H1 (cell line): Measurements from ENCODE around the gene CCNK. TPM values are rescaled to one million over a fixed set of nuclear protein-coding genes. Genes with fewer than 3 reads are reported as not detected.

Experiments used
- CTCF ChIA-PET: fragments of 300-600 bp; sonication (Branson Sonifier 250); formaldehyde crosslinking; loops from one replicate; lab custom pipeline; 2021; ENCODE audit not compliant: partially characterized antibody; lab: Charles Lee
- POLR2A ChIA-PET: fragments of 300-600 bp; sonication (Branson Sonifier 250); formaldehyde crosslinking; loops from one replicate; lab custom pipeline; 2021; ENCODE audit warnings: inconsistent platforms; ENCODE audit not compliant: partially characterized antibody; lab: Charles Lee
- DNase-seq, 2 experiments: peaks; one replicate each; pipeline versions ENCODE4 v3.0.0 to v3.0.0-alpha.2; 2010 to 2022; ENCODE audit warnings: low spot score in 2 of 2, low read depth in 1 of 2, mixed read lengths in 1 of 2
- FAIRE-seq: peaks from 2 replicates; lab custom pipeline; 2011; peaks lifted over from hg19 to GRCh38; lab: Jason Lieb, UNC
- H2AFZ ChIP-seq: 2 replicates; pipeline ENCODE4 v1.8.1; 2012; ENCODE audit warnings: low read length, inconsistent platforms
- H2AK5ac ChIP-seq: 2 replicates; pipeline ENCODE4 v1.6.1; 2013; ENCODE audit warnings: low read depth, low read length
- H2BK120ac ChIP-seq: replicated peaks from 2 replicates; pipeline ENCODE3; 2013; ENCODE audit warnings: low read depth, low read length, inconsistent platforms
- H2BK12ac ChIP-seq: 2 replicates; pipeline ENCODE4 v1.6.1; 2013; ENCODE audit warnings: low read depth, low read length
- H2BK15ac ChIP-seq: 2 replicates; pipeline ENCODE4 v1.6.1; 2013; ENCODE audit warnings: low read length
- H2BK20ac ChIP-seq: 2 replicates; pipeline ENCODE4 v1.6.1; 2013; ENCODE audit warnings: low read length
- H2BK5ac ChIP-seq: 2 replicates; pipeline ENCODE4 v1.6.1; 2013; ENCODE audit warnings: low read depth, low read length
- H3K14ac ChIP-seq: 2 replicates; pipeline ENCODE4 v1.6.1; 2013; ENCODE audit warnings: inconsistent platforms; ENCODE audit not compliant: insufficient read length
- H3K18ac ChIP-seq: 2 replicates; pipeline ENCODE4 v1.6.1; 2013; ENCODE audit warnings: low read length; ENCODE audit errors: extremely low read depth
- H3K23ac ChIP-seq: 2 replicates; pipeline ENCODE4 v1.6.1; 2013; ENCODE audit warnings: inconsistent platforms; ENCODE audit not compliant: insufficient read length
- H3K23me2 ChIP-seq: 2 replicates; pipeline ENCODE4 v1.6.1; 2013; ENCODE audit warnings: low read depth, low read length
- H3K27ac ChIP-seq: 2 replicates; pipeline ENCODE4 v1.6.1; 2011; ENCODE audit warnings: low read depth, low read length, inconsistent platforms
- H3K27me3 ChIP-seq, 4 experiments: replicated peaks in 1 of 4; 1 replicate in 1 of 4; 2 replicates in 3 of 4; pipeline versions ENCODE4 v1.6.1 to v1.8.1; 2011 to 2013; ENCODE audit warnings: low read length in 3 of 4, mild to moderate bottlenecking in 3 of 4, inconsistent platforms in 2 of 4, mixed read lengths in 2 of 4, moderate library complexity in 1 of 4; ENCODE audit not compliant: control insufficient read depth in 3 of 4, insufficient read depth in 3 of 4; ENCODE audit errors: extremely low read depth in 1 of 4
- H3K36me3 ChIP-seq, 4 experiments: 2 replicates each; pipeline versions ENCODE4 v1.6.1 to v1.8.1; 2011 to 2013; ENCODE audit warnings: mild to moderate bottlenecking in 4 of 4, low read length in 3 of 4, moderate library complexity in 2 of 4, control low read depth in 1 of 4, inconsistent platforms in 1 of 4; ENCODE audit not compliant: insufficient read depth in 4 of 4, control insufficient read depth in 2 of 4
- H3K4ac ChIP-seq: replicated peaks from 2 replicates; pipeline ENCODE3; 2013; ENCODE audit warnings: low read length, low read depth, mixed read lengths, inconsistent platforms; ENCODE audit not compliant: insufficient read length
- H3K4me1 ChIP-seq, 4 experiments: replicated peaks in 1 of 4; 1 replicate in 1 of 4; 2 replicates in 3 of 4; pipeline versions ENCODE4 v1.6.1 to v1.8.1; 2011 to 2013; ENCODE audit warnings: low read length in 3 of 4, inconsistent platforms in 2 of 4, mixed read lengths in 1 of 4; ENCODE audit not compliant: insufficient read depth in 4 of 4, control insufficient read depth in 3 of 4
- H3K4me2 ChIP-seq, 2 experiments: 2 replicates each; pipeline versions ENCODE4 v1.6.1 to v1.8.1; 2011 to 2013; ENCODE audit warnings: low read depth in 2 of 2, low read length in 2 of 2, control low read depth in 1 of 2, inconsistent platforms in 1 of 2, mild to moderate bottlenecking in 1 of 2; ENCODE audit not compliant: insufficient read depth in 1 of 2
- H3K4me3 ChIP-seq, 4 experiments: fragments of 200-600, 300-600 bp in 1 of 4; sonication (generic), shearing (Covaris generic), sonication (Bioruptor Twin) in 1 of 4; 2 replicates each; pipeline versions ENCODE4 v1.5.1 to v1.8.1; 2011 to 2016; ENCODE audit warnings: low read length in 4 of 4, low read depth in 3 of 4, control low read depth in 2 of 4, inconsistent platforms in 2 of 4, mild to moderate bottlenecking in 2 of 4, mixed read lengths in 1 of 4, moderate library complexity in 1 of 4; ENCODE audit not compliant: insufficient read depth in 2 of 4; ENCODE audit errors: extremely low read depth in 1 of 4
- H3K56ac ChIP-seq: replicated peaks from 2 replicates; pipeline ENCODE3; 2013; ENCODE audit warnings: low read depth, mild to moderate bottlenecking, mixed read lengths, low read length, inconsistent platforms; ENCODE audit not compliant: insufficient read length
- H3K79me1 ChIP-seq: 2 replicates; pipeline ENCODE4 v1.6.1; 2013; ENCODE audit warnings: low read depth, low read length, control low read depth
- H3K79me2 ChIP-seq, 2 experiments: 2 replicates each; pipeline versions ENCODE4 v1.6.1 to v1.8.1; 2012 to 2013; ENCODE audit warnings: low read length in 2 of 2, mild to moderate bottlenecking in 2 of 2, inconsistent platforms in 1 of 2; ENCODE audit not compliant: insufficient read depth in 2 of 2, control insufficient read depth in 1 of 2
- H3K9ac ChIP-seq, 4 experiments: replicated peaks in 1 of 4; 1 replicate in 1 of 4; 2 replicates in 3 of 4; pipeline versions ENCODE4 v1.6.1 to v1.8.1; 2011 to 2013; ENCODE audit warnings: low read depth in 3 of 4, low read length in 3 of 4, control low read depth in 2 of 4, mild to moderate bottlenecking in 2 of 4, moderate library complexity in 2 of 4, inconsistent platforms in 1 of 4; ENCODE audit errors: extremely low read depth in 1 of 4
- H3K9me3 ChIP-seq, 2 experiments: 2 replicates each; pipeline versions ENCODE4 v1.6.1 to v1.8.1; 2012 to 2013; ENCODE audit warnings: mild to moderate bottlenecking in 2 of 2, moderate library complexity in 2 of 2, control low read depth in 1 of 2, inconsistent platforms in 1 of 2, low read depth in 1 of 2, low read length in 1 of 2, mixed read lengths in 1 of 2; ENCODE audit not compliant: insufficient read depth in 2 of 2
- H4K20me1 ChIP-seq, 2 experiments: replicated peaks in 1 of 2; 2 replicates each; pipeline versions ENCODE3 to v1.8.1; 2011 to 2013; ENCODE audit warnings: inconsistent platforms in 2 of 2, low read length in 2 of 2, mild to moderate bottlenecking in 1 of 2; ENCODE audit not compliant: insufficient read depth in 2 of 2, control insufficient read depth in 1 of 2
- H4K5ac ChIP-seq: 2 replicates; pipeline ENCODE4 v1.6.1; 2013; ENCODE audit warnings: low read length, low read depth, mixed read lengths, inconsistent platforms; ENCODE audit not compliant: insufficient read length
- H4K8ac ChIP-seq: 2 replicates; pipeline ENCODE4 v1.8.0; 2013; ENCODE audit warnings: mild to moderate bottlenecking, moderate library complexity, low read length, inconsistent platforms; ENCODE audit not compliant: insufficient read depth; ENCODE audit errors: extremely low read depth
- H4K91ac ChIP-seq: replicated peaks from 2 replicates; pipeline ENCODE3; 2013; ENCODE audit warnings: low read length, mixed read lengths, inconsistent platforms; ENCODE audit not compliant: insufficient read length
- HDAC6 ChIP-seq: IDR thresholded peaks from one replicate; pipeline ENCODE4 v1.7.1; 2012; ENCODE audit warnings: low read depth, mild to moderate bottlenecking, inconsistent platforms, low read length, moderate library complexity
- KDM5A ChIP-seq: fragments of 200-600 bp; IDR thresholded peaks from 2 replicates; pipeline ENCODE4 v1.7.1; 2012; ENCODE audit warnings: mild to moderate bottlenecking, low read length, inconsistent platforms, mixed read lengths
- WGBS, 2 experiments: shearing (Covaris generic) in 1 of 2; methylation state at CpG; one replicate each; pipeline versions ENCODE4 v1.1.6 to v1.1.7; 2013 to 2015; ENCODE audit warnings: low lambda C conversion rate in 2 of 2, mixed read lengths in 2 of 2, inconsistent platforms in 1 of 2, low coverage in 1 of 2, missing lambda C conversion rate in 1 of 2; ENCODE audit not compliant: insufficient replicate concordance in 2 of 2, insufficient coverage in 1 of 2, insufficient read length in 1 of 2; ENCODE audit errors: extremely low coverage in 1 of 2, missing lambda C conversion rate in 1 of 2; 5-methylcytosine and 5-hydroxymethylcytosine counted together
- polyA plus RNA-seq, 7 experiments: library from polyadenylated mRNA; depleted of rRNA in 3 of 7; stranded (reverse) in 5 of 7; unstranded in 2 of 7; fragments of >200 nt in 5 of 7; fragments of 200-250 nt in 2 of 7; gene quantifications; 1 replicate in 5 of 7; 2 replicates in 1 of 7; 4 replicates in 1 of 7; pipeline versions ENCODE4 v1.2.1 to v1.2.3, GENCODE V29; 2011 to 2013; ENCODE audit warnings: missing spikeins in 2 of 7, mixed read lengths in 2 of 7
- total RNA-seq: library from RNA; stranded (reverse); fragmentation: NEBNext Ultra II Directional; extraction: Animal tissue kit (Norgen Biotek cat#: 25700); gene quantifications from 2 replicates; pipeline ENCODE4 v1.2.1, GENCODE V29; 2021

CCNK gene
- total and polyA plus RNA-seq, 2 of the 8 experiments (the other 6 are each of a cell fraction or from before 2014, with no cell fraction given) = 10.7 to 82.7 TPM

DNA sequence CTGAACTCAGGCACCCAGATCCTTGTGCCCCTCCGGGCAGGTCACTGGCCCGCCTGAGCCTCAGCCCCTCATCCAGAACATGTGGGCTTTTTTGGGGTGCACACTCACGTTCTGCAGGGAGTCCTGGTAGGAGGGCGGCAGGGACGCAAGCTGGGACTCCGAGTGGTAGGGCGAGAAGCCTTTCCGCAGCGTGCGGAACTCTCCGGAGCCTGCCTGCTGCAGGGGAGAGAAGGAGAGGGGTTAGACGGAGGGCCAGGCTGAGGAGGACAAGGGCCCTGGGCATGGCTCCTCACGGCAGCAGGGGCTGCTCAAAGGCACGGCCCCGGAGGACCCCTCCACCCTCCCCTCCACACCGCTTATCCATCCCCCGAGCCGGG, 40.8 kb downstream of the CCNK start:
- no peak overlapping the region for H3K27ac ChIP-seq
- H3K14ac ChIP-seq = no peak overlapping the region
- H2BK20ac ChIP-seq = 0 out of 2 replicates have a peak overlapping the region, but pooled peaks have one; percentile 61
- no peak overlapping the region for H4K8ac ChIP-seq
- peak overlapping the region; percentile 23 for H3K4ac ChIP-seq
- no peak overlapping the region for H3K9ac ChIP-seq
- no peak overlapping the region for H3K56ac ChIP-seq
- peak overlapping the region; percentile 72; the same call in 1 of the 2 replicates for H2AK5ac ChIP-seq
- no peaks in the 10 kb centered on the region for H3K27me3 ChIP-seq
- H3K4me1 ChIP-seq = peaks cover 11 to 37% (median 31%) of the 10 kb centered on the region in 4 experiments
- POLR2A ChIA-PET = interaction anchor here (1.0 kb wide), 1 partner anchor 43 kb away, joined by 3 read pairs; no protein-coding TSS in a partner anchor
- no peak for FAIRE-seq
- H4K20me1 ChIP-seq = peaks cover 3 to 5% of the 10 kb centered on the region in 2 experiments
- H2BK120ac ChIP-seq = no peak overlapping the region
- no peak overlapping the region for H3K4me2 ChIP-seq
- H3K36me3 ChIP-seq = no peaks in the 10 kb centered on the region; a peak in 1 of 8 replicates
- peak overlapping the region; percentile 75; the same call in 1 of the 2 replicates for H2BK5ac ChIP-seq
- H2BK12ac ChIP-seq = no peak overlapping the region
- no peaks in the 10 kb centered on the region for H3K9me3 ChIP-seq
- peaks cover 8% of the 10 kb centered on the region for H3K79me1 ChIP-seq
- H3K79me2 ChIP-seq = peaks cover 0 to 2% of the 10 kb centered on the region in 2 experiments; a peak in 1 of 4 replicates
- peak overlapping the region; percentile 88; the same call in 1 of the 2 replicates for H2BK15ac ChIP-seq
- CTCF ChIA-PET = interaction anchor here (1.0 to 2.7 kb wide), 12 partner anchors 12 to 160 kb away, joined by 3 to 18 read pairs (median 4); no protein-coding TSS in a partner anchor
- H4K5ac ChIP-seq = no peak overlapping the region
- H3K23ac ChIP-seq = no peak overlapping the region
- no peak overlapping the region for H2AFZ ChIP-seq
- H4K91ac ChIP-seq = peak overlapping the region; percentile 72
- H3K18ac ChIP-seq = peak overlapping the region; percentile 19; the same call in 1 of the 2 replicates
- no peak for DNase-seq
- 0 out of 2 replicates have a peak, but pooled peaks cover 2% of the 10 kb centered on the region for H3K23me2 ChIP-seq
- no peak overlapping the region for H3K4me3 ChIP-seq
- WGBS, 2 experiments = 89% methylated on average over 14 of the region's 18 CpGs; no CpG with 5 or more reads in 1 of the 2 experiments
- no peak for TF ChIP-seq HDAC6
- TF ChIP-seq KDM5A = no peak
